Choroid plexus epithelial cell (primary cell): ENCODE measurements around the gene ZIM2.
"Not testable (repeated sequence)": the region's sequence is repeated elsewhere in the genome, so short reads cannot be mapped to it uniquely, and the experiment has no call there.

Source experiments
- DNase-seq: peaks from one replicate; pipeline ENCODE4 v3.0.0-alpha.2; 2010; ENCODE audit warnings: low read depth
- H3K4me3 ChIP-seq: 2 replicates; pipeline ENCODE4 v1.5.1; 2011; ENCODE audit warnings: low read depth, mild to moderate bottlenecking, control low read depth, low read length, moderate library complexity
- TF ChIP-seq, protein P1 (sequence below): conservative IDR thresholded peaks from 2 replicates; pipeline ENCODE4 v1.5.1; 2011; ENCODE audit warnings: low read depth, mild to moderate bottlenecking, control low read depth, inconsistent platforms, low read length, moderate library complexity

Gene ZIM2

DNA sequence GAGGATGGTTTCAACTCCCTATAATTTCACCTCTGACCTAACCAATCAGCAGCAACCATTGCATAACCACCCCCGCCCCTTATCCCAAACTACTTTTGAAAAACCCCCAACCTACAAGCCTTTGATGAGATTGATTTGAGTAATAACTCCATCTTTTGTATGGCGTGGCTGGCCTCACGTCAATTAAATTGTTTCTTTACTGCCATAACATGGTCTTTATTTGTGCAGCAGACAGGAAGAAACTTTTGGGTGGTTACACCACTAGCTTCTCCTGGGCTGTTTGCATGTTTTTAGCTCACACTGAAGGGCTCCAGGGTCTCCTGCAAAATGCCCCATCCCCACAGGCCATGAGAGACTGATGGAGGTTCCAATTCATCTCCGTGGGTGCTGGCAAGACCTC lies 34.0 kb upstream of the ZIM2 start:
- TF ChIP-seq, protein P1, sequence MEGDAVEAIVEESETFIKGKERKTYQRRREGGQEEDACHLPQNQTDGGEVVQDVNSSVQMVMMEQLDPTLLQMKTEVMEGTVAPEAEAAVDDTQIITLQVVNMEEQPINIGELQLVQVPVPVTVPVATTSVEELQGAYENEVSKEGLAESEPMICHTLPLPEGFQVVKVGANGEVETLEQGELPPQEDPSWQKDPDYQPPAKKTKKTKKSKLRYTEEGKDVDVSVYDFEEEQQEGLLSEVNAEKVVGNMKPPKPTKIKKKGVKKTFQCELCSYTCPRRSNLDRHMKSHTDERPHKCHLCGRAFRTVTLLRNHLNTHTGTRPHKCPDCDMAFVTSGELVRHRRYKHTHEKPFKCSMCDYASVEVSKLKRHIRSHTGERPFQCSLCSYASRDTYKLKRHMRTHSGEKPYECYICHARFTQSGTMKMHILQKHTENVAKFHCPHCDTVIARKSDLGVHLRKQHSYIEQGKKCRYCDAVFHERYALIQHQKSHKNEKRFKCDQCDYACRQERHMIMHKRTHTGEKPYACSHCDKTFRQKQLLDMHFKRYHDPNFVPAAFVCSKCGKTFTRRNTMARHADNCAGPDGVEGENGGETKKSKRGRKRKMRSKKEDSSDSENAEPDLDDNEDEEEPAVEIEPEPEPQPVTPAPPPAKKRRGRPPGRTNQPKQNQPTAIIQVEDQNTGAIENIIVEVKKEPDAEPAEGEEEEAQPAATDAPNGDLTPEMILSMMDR: no peak
- no peak overlapping the region for H3K4me3 ChIP-seq
- no peak for DNase-seq

DNA sequence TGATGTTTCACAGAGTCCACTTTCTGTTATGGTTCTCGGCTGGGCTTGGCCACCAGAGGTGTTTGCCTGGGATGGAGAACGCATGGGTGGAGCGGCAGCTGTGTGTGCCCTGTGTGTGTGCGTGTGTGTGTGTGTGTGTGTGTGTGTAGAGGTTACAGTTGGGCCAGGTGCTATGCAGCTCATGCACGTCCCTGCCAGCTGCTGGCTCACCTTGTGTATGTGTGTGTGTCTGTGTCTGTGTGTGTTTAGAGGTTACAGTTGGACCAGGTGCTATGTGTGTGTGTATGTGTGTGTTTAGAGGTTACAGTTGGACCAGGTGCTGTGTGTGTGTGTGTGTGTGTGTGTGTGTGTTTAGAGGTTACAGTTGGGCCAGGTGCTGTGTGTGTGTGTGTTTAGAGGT lies 33.0 kb upstream of the ZIM2 start:
- TF ChIP-seq, protein P1: no peak
- DNase-seq: no peak
- no peak overlapping the region for H3K4me3 ChIP-seq

DNA sequence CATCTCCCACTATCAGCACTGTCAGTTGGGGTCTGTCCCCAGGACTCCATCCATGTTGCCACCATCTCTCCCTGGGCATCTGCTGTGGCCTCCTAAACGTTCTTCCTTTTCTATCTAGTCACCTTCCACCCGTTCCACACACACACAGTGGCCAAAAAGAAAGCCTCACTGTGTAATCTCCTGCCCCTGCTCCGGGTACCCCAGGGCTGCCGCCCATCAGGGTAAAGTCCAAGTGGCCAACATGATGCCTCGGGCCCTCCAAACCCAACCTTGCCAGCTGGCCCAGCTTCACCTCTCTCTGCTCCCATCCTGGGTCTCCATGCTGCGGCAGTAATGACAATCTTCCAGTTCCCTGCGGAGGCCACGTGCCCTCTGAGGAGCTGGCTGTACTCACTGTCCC lies 29.4 kb upstream of the ZIM2 start:
- no peak for DNase-seq
- TF ChIP-seq, protein P1: no peak
- H3K4me3 ChIP-seq: no peak overlapping the region

DNA sequence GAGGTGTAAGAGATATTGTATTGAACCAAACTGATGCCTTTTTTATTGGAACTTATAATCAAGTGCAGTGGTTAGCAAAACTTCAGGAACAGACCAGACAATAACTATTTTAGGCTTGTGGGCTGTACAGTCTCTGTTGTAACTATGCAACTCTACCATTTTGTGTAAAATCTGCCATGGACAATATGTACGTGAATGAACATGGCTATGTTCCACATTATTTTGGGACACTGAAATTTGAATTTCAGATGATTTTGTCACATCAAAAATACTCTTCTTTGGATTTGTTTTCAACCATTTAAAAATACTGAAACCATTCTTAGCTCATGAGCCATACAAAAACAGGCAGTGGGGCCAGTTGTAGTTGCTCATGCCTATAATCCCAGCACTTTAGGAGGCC lies 27.9 kb upstream of the ZIM2 start:
- no peak for DNase-seq
- TF ChIP-seq, protein P1: no peak
- no peak overlapping the region for H3K4me3 ChIP-seq

DNA sequence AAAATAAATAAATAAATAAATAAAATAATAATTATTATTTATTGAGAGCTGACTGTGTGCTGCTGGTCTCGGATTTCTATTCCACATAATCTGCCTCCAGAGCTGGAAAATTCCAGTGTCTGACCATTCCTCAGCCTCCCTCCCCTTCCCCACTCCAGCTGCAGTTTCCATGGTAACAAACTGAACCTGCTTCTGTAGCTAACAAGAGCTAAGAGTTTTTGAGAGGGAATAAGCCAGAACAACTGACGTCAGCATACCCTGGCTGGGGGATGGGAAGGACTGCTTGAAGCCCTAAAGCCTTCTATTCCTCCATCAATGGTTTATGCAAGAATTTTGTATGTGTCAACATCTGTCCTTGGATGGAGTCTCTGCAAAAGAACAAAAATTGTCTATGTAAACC lies 26.0 kb upstream of the ZIM2 start:
- no peak for DNase-seq
- no peak overlapping the region for H3K4me3 ChIP-seq
- TF ChIP-seq, protein P1: no peak

DNA sequence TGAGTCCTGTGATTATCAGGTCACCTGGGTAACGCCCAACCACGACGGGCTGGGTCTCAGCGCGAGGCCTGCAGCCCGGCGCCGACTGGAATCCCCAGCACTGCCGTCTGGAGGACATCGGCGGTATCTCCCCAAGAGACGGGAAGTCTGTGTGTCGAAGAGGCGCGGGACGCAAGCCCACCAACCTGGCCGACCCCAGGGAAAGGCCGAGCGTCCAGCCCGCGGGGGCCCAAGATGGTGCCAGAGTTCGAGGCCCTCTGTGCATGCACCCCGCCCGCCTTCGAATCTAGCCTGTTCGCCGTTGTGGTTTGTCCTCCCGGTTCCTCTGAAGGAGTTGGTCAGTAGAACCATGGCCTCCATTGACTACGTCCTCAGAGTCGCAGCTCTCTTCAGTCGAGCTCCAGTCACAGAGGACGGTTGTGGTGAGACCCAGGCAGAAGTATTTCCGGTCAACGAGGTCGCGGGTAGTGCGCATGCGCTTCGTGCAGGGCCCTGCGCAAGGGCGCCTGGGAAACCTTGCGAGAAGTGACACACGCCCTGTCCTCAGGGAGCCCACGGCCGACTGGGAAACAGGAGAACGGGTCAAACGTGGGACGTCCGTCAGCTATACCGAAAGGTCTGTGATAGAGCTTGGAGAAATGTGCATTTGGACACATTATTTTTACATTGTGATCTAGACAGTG lies 24.1 kb upstream of the ZIM2 start:
- TF ChIP-seq, protein P1: no peak
- H3K4me3 ChIP-seq: no peak overlapping the region
- DNase-seq: no peak

DNA sequence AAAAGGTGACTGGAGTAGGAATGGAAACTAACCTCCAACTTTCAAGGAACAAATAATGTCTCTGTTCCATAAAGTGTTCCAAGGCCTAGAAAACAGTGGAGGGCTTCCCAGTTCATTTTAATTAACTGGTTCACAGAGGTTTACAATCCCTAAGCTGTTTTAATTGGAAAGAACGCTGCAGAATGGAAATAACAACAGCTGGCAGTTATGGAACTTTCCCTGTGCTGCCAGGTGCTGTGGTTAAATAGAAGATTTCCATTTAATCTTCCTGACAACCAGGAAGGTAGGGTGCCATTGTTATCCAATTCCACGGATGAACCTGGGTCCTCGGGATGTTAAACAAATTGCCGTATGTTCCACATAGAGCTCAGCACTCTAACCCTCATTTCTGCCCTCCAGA lies 22.2 kb upstream of the ZIM2 start:
- TF ChIP-seq, protein P1: no peak
- no peak overlapping the region for H3K4me3 ChIP-seq
- DNase-seq: no peak

DNA sequence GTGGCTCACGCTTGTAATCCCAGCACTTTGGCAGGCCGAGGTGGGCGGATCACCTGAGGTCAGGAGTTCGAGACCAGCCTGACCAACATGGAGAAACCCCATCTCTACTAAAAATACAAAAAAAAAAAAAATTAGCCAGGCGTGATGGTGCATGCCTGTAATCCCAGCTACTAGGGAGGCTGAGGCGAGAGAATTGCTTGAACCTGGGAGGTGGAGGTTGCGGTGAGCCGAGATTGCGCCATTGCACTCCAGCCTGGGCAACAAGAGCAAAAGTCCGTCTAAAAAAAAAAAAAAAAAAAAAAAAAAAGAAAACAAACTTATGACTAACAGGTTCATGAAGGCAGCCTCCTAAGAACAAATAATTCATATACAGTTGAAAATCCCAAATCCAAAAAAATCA lies 19.9 kb upstream of the ZIM2 start:
- not testable (repeated sequence) for DNase-seq, H3K4me3 ChIP-seq
